MCF 10A (cell line): ENCODE measurements around the gene EIF2S1. TPM values are rescaled to one million over a fixed set of nuclear protein-coding genes. Genes with fewer than 3 reads are reported as not detected.
"Not testable (repeated sequence)": the region's sequence is repeated elsewhere in the genome, so short reads cannot be mapped to it uniquely, and the experiment has no call there.

Experiments
- BruUV-seq: library from RNA; stranded (reverse); fragments of 400-500 nt; replicated peaks from 2 replicates; lab custom pipeline; 2021; lab: Mats Ljungman, UMichigan
- CTCF ChIA-PET: fragments of 300-600 bp; sonication (Branson Sonifier 250); formaldehyde crosslinking; extraction: SDS; loops from one replicate; lab custom pipeline; 2021; ENCODE audit warnings: antibody characterized with exemption, inconsistent platforms; lab: Yijun Ruan, JAX
- POLR2A ChIA-PET: fragments of 300-600, 350-650 bp; sonication (Branson Sonifier 250); formaldehyde crosslinking; extraction: SDS; loops from one replicate; lab custom pipeline; 2020; ENCODE audit warnings: antibody characterized with exemption, inconsistent platforms; lab: Yijun Ruan, JAX
- DNase-seq: peaks from one replicate; pipeline ENCODE4 v3.0.0-alpha.2; 2018; ENCODE audit not compliant: unreplicated experiment
- H3K27ac Mint-ChIP-seq: one replicate; pipeline ENCODE4 v1.8.0; 2022; ENCODE audit warnings: mild to moderate bottlenecking, low read depth, mixed read lengths; ENCODE audit not compliant: unreplicated experiment
- H3K27me3 Mint-ChIP-seq: one replicate; pipeline ENCODE4 v1.8.0; 2022; ENCODE audit warnings: mixed read lengths; ENCODE audit not compliant: insufficient read depth, unreplicated experiment
- H3K36me3 Mint-ChIP-seq: one replicate; pipeline ENCODE4 v1.8.0; 2022; ENCODE audit warnings: mild to moderate bottlenecking, moderate library complexity, mixed read lengths; ENCODE audit not compliant: insufficient read depth, unreplicated experiment
- H3K4me1 Mint-ChIP-seq: one replicate; pipeline ENCODE4 v1.8.0; 2022; ENCODE audit warnings: mixed read lengths; ENCODE audit not compliant: insufficient read depth, unreplicated experiment
- H3K4me3 Mint-ChIP-seq: one replicate; pipeline ENCODE4 v1.8.0; 2022; ENCODE audit warnings: mild to moderate bottlenecking, moderate library complexity, mixed read lengths; ENCODE audit not compliant: unreplicated experiment
- H3K9me3 Mint-ChIP-seq: one replicate; pipeline ENCODE4 v1.8.0; 2022; ENCODE audit warnings: mixed read lengths; ENCODE audit not compliant: unreplicated experiment
- CTCF ChIP-seq: fragments of 200-600 bp; IDR thresholded peaks from one replicate; pipeline ENCODE4 v1.8.0; 2022; ENCODE audit warnings: antibody characterized with exemption, mild to moderate bottlenecking; ENCODE audit not compliant: unreplicated experiment
- intact Hi-C: fragments of 100-400 bp; cut with micrococcal nuclease; formaldehyde crosslinking; loops from 2 replicates; pipeline ENCODE4 v1.14.1; 2022
- total RNA-seq: library from RNA; stranded (reverse); gene quantifications from 2 replicates; pipeline ENCODE4 v1.2.3, GENCODE V29; 2022

The EIF2S1 gene
- total RNA-seq, 1 experiment from 2014 or later: 338 TPM

GRCh38 chr14:67317822-67318221 is 42.3 kb upstream of the EIF2S1 start:
- H3K4me3 Mint-ChIP-seq: no peak overlapping the region
- DNase-seq: no peak
- H3K27me3 Mint-ChIP-seq: no peaks in the 10 kb centered on the region
- POLR2A ChIA-PET: interaction anchor here (0.8 kb wide), 1 partner anchor 15 kb away, joined by 3 read pairs; no protein-coding TSS in a partner anchor
- H3K9me3 Mint-ChIP-seq: no peaks in the 10 kb centered on the region
- no peaks in the 10 kb centered on the region for H3K4me1 Mint-ChIP-seq
- peaks cover 26% of the 10 kb centered on the region for H3K36me3 Mint-ChIP-seq
- CTCF ChIA-PET: no interaction called here
- no TSS peak for BruUV-seq
- H3K27ac Mint-ChIP-seq: no peak overlapping the region
- intact Hi-C loops: no loop called here
- TF ChIP-seq CTCF: no peak

GRCh38 chr14:67319142-67319541 is 41.0 kb upstream of the EIF2S1 start:
- CTCF ChIA-PET: interaction anchor here (1.0 to 1.5 kb wide), 5 partner anchors 12 to 960 kb away, joined by 3 to 4 read pairs (median 3); no protein-coding TSS in a partner anchor
- intact Hi-C loops: no loop called here
- no peaks in the 10 kb centered on the region for H3K9me3 Mint-ChIP-seq
- peak; percentile 9 for DNase-seq
- H3K4me1 Mint-ChIP-seq: no peaks in the 10 kb centered on the region
- H3K27ac Mint-ChIP-seq: no peak overlapping the region
- TF ChIP-seq CTCF: no peak
- H3K27me3 Mint-ChIP-seq: no peaks in the 10 kb centered on the region
- POLR2A ChIA-PET: interaction anchor here (0.7 to 1.1 kb wide), 2 partner anchors 11 to 21 kb away, joined by 3 to 4 read pairs; no protein-coding TSS in a partner anchor
- no TSS peak for BruUV-seq
- peaks cover 27% of the 10 kb centered on the region for H3K36me3 Mint-ChIP-seq
- no peak overlapping the region for H3K4me3 Mint-ChIP-seq

GRCh38 chr14:67329666-67330065 is 30.5 kb upstream of the EIF2S1 start:
- CTCF ChIA-PET, H3K9me3 Mint-ChIP-seq, H3K4me3 Mint-ChIP-seq, H3K4me1 Mint-ChIP-seq, intact Hi-C loops, BruUV-seq, POLR2A ChIA-PET, H3K27ac Mint-ChIP-seq, H3K27me3 Mint-ChIP-seq, DNase-seq: not testable (repeated sequence)
- peaks cover 74% of the 10 kb centered on the region for H3K36me3 Mint-ChIP-seq

- no TSS peak for BruUV-seq
- H3K36me3 Mint-ChIP-seq: peaks cover 82% of the 10 kb centered on the region
- no peak overlapping the region for H3K4me3 Mint-ChIP-seq
- peak overlapping the region; percentile 5 for H3K27ac Mint-ChIP-seq
- TF ChIP-seq CTCF: no peak
- ChIA-PET CTCF (interaction anchor here (0.6 to 0.8 kb wide), 3 partner anchors 12 to 1039 kb away, joined by 3 to 4 read pairs (median 3); no protein-coding TSS in a partner anchor), POLR2A (interaction anchor here (0.7 to 1.2 kb wide), 3 partner anchors 12 to 950 kb away, joined by 3 to 4 read pairs (median 3); no protein-coding TSS in a partner anchor)
- H3K27me3 Mint-ChIP-seq: no peaks in the 10 kb centered on the region
- no peak for DNase-seq
- H3K9me3 Mint-ChIP-seq: no peaks in the 10 kb centered on the region
- peaks cover 9% of the 10 kb centered on the region for H3K4me1 Mint-ChIP-seq
- intact Hi-C loops: no loop called here
These were observed 28.6 kb upstream of the EIF2S1 start for GRCh38 chr14:67331368-67332125.
